Endometrial microvascular endothelial cells (primary cell): ENCODE measurements around the gene TST. TPM values are rescaled to one million over a fixed set of nuclear protein-coding genes. Genes with fewer than 3 reads are reported as not detected.

Experiments used
- in situ Hi-C: cut with HindIII; loops from 2 replicates; pipeline ENCODE4 v1.10.0; 2017; ENCODE audit warnings: low sequenced_read_pairs, low pct_unique_long_range_greater_than_20kb; ENCODE audit errors: inconsistent ontology term
- total RNA-seq: library from RNA; depleted of rRNA; stranded (reverse); fragments of >200 nt; gene quantifications from one replicate; pipeline ENCODE4 v1.2.3, GENCODE V29; 2015; ENCODE audit errors: inconsistent ontology term

Gene TST
- 43.2 TPM for total RNA-seq

- in situ Hi-C loops: no loop called here
Observed at GRCh38 chr22:37019309-37020191, at the start of gene TST, which contains the start of gene MPST. TST (minus strand) TSS chr22:37019447; CDS start chr22:37018732, 715 bp downstream. MPST (plus strand) TSS chr22:37019742; CDS start chr22:37019837, 95 bp downstream.

GRCh38 chr22:37068859-37069258 is 49.6 kb upstream of the TST start:
- in situ Hi-C loops: no loop called here

- in situ Hi-C loops: no loop called here
Observed at GRCh38 chr22:37067428-37067827, 48.2 kb upstream of the TST start.

- in situ Hi-C loops: no loop called here
Observed at GRCh38 chr22:37065961-37066360, 46.7 kb upstream of the TST start.

- in situ Hi-C loops: no loop called here
Observed at GRCh38 chr22:37065180-37065579, 45.9 kb upstream of the TST start.

- in situ Hi-C loops: no loop called here
Observed at GRCh38 chr22:37064553-37064952, 45.3 kb upstream of the TST start.

- in situ Hi-C loops: no loop called here
Observed at GRCh38 chr22:37063431-37064420, 44.5 kb upstream of the TST start.

- in situ Hi-C loops: no loop called here
Observed at GRCh38 chr22:37062702-37063381, 43.6 kb upstream of the TST start.

GRCh38 chr22:37062376-37062675 is 43.1 kb upstream of the TST start:
- in situ Hi-C loops: no loop called here

- in situ Hi-C loops: no loop called here
Observed at GRCh38 chr22:37061611-37062375, 42.5 kb upstream of the TST start.

- in situ Hi-C loops: no loop called here
Observed at GRCh38 chr22:37060801-37061610, 41.8 kb upstream of the TST start.

GRCh38 chr22:37059876-37060449 is 40.7 kb upstream of the TST start:
- in situ Hi-C loops: no loop called here

GRCh38 chr22:37058917-37059701 is 39.9 kb upstream of the TST start:
- in situ Hi-C loops: no loop called here

- in situ Hi-C loops: no loop called here
Observed at GRCh38 chr22:37057796-37058510, 38.7 kb upstream of the TST start.

- in situ Hi-C loops: no loop called here
Observed at GRCh38 chr22:37057226-37057625, 38.0 kb upstream of the TST start.

GRCh38 chr22:37056246-37056645 is 37.0 kb upstream of the TST start:
- in situ Hi-C loops: no loop called here
